Measurements from ENCODE around the gene B4GALT7.
"Not testable (repeated sequence)": the region's sequence is repeated elsewhere in the genome, so short reads cannot be mapped to it uniquely, and the experiment has no call there.

Gene B4GALT7

GRCh38 chr5:177609076-177610059 lies 9.4 kb downstream of the B4GALT7 start:
- no peak for DNase-seq

- DNase-seq: no peak
Observed at GRCh38 chr5:177610131-177610769, 10.3 kb downstream of the B4GALT7 start.

GRCh38 chr5:177610770-177611445 lies 11.0 kb downstream of the B4GALT7 start:
- DNase-seq: no peak

- no peak for DNase-seq
Observed at GRCh38 chr5:177611446-177612214, 11.7 kb downstream of the B4GALT7 start.

DNA sequence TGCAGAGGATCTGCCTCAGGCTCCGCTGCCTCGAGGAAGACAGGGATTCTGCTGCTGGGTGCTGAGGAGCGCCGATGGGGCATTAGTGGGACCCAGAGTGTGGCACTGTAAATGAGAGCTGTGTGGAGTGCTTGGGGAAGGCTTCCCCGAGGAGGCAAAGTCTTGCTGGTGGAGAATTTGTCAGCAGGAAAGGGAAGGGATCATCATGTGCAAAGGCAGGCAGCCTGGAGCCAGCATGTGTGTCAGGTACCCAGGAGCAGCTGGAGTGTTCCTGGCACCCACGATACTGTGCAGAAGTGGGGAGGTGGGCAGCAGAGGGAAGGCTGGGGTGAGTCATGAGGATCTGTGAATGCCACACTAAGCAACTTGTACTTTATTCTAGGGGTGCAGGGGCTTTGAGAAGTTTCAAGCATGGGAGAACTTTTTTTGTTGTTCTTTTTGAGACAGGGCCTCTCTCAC lies 12.3 kb downstream of the B4GALT7 start:
- DNase-seq: no peak

DNA sequence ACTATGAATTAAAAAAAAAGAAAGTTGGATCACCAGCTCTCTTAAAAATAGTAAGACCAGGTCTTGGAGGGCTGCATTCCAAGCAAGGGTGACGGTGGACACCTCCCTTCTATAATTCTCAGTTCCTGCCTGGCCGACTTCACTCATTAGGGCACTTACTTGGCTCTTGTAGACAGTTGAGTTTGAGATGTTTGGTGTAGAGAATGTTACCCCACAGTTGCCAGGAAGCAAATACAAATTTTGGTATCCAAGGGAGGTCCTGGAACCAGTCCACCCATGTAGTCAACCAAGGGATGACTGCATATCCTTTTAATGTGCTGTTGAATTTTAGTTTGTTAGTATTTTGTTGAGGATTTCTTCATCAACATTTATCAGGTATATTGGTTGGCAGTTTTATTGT lies 20.6 kb downstream of the B4GALT7 start:
- no peak for DNase-seq

DNA sequence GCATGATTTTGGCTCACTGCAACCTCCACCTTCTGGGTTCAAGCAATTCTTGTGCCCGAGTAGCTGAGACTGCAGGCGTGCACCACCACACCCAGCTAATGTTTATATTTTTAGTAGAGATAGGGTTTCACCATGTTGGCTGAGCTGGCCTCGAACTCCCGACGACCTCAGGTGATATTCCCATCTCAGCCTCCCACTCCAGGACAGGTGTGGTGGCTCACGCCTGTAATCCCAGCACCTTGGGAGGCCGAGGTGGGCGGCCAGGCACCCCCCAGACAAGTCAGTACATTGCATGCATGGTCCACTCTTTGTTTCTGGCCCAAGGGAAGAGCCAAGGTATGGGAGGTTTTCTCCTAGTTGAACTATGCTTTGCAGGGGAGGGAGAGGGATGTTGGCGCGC lies 24.2 kb downstream of the B4GALT7 start:
- DNase-seq: not testable (repeated sequence)

DNA sequence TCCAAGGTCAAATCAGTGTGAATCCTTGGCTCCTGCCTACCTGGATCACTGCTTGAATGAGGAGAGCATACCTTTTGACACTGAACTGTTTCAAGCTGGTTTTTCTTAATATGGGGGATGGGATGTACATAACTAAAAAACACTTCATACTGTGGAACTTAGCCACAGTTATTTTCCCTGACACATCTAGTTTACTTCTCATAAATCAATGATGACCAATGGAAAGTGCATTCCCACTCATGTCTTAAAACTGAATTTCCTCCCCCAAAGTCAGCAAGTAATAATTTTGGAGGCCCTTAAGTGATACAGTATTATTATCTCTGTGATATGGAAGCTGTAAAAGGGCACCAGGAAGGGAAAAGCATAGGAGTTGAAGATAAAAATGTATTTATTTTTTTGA lies 30.3 kb downstream of the B4GALT7 start:
- DNase-seq: not testable (repeated sequence)

DNA sequence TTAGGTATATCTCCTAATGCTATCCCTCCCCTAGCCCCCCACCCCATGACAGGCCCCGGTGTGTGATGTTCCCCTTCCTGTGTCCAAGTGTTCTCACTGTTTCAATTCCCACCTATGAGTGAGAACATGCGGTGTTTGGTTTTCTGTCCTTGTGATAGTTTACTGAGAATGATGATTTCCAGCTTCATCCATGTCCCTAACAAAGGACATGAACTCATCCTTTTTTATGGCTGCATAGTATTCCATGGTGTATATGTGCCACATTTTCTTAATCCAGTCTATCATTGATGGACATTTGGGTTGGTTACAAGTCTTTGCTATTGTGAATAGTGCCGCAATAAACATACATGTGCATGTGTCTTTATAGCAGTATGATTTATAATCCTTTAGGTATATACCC lies 35.0 kb downstream of the B4GALT7 start:
- not testable (repeated sequence) for DNase-seq

DNA sequence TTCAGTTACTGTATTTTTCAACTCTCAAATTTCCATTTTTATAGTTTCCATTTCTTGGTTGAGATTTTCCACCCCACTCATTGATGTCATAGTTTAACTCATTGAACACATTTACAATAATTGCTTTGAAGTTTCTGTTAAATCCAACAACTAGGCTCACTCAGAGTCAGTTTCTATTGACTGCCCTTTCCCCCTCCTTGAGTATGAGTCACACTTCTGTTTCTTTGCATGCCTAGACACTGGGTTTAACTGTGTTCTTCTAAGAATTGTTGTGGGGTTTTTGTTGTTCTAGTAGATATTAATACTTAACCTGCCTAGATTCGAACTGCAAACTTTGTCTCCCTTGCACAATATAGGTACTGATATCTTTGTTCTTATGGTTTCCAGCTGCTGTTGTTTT lies 45.5 kb downstream of the B4GALT7 start:
- not testable (repeated sequence) for DNase-seq

DNA sequence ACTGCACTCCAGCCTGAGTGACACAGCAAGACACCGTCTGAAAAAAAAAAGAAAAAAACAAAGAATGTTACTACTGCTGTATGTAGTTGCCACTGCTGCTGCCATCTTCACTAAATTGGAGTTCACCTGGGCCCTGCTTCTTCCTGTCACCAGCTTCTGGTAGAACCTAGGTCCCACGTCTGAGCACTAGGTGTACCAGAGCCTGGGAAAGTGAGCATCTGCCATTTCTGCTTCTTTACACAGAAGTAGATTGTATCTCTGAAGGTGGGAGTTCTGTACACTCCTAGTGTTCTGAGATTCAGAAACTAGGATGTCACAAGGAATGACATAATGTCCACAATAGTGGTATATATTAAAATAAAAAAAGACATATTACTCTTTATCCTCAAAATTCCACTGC lies 51.3 kb downstream of the B4GALT7 start:
- DNase-seq: not testable (repeated sequence)

DNA sequence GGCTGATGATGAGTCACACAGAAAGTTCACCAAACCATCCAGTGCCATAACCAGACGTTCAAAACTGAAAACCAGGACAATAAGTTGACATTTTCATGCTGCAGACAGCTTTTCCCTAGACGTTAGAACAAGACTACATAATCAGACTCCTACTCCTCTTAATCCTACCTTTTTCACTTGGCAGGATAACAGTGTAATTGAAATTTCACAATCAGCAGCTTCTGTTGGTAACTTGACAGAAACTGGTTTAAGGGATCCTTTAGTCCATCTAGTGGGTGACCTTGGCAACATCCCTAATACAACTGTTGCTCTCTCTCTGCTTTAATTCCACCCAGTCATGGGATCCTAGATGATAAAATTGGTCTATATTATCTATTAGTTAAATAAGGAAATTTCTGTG lies 57.9 kb downstream of the B4GALT7 start:
- DNase-seq: not testable (repeated sequence)

GRCh38 chr5:177658542-177658941 lies 58.6 kb downstream of the B4GALT7 start:
- not testable (repeated sequence) for DNase-seq
